ENCODE measurements around the gene CHRDL2.

CHRDL2 gene

GRCh38 chr11:74748211-74749126 lies 17.2 kb upstream of the CHRDL2 start, which contains the start of gene RNF169:
RNF169 (plus strand) TSS chr11:74748849; CDS start chr11:74748881, 32 bp downstream.
- DNase-seq (ENCODE audit: low spot score) = peak; percentile 93

- no peak for DNase-seq (ENCODE audit: low spot score)
Measured at GRCh38 chr11:74746868-74747267, 15.6 kb upstream of the CHRDL2 start.

- no peak for DNase-seq (ENCODE audit: low spot score)
Measured at GRCh38 chr11:74744277-74744676, 13.1 kb upstream of the CHRDL2 start.

- no peak for DNase-seq (ENCODE audit: low spot score)
Measured at GRCh38 chr11:74743640-74744039, 12.4 kb upstream of the CHRDL2 start.

- no peak for DNase-seq (ENCODE audit: low spot score)
Measured at GRCh38 chr11:74742070-74742469, 10.8 kb upstream of the CHRDL2 start.

- peak; percentile 50 for DNase-seq (ENCODE audit: low spot score)
Measured at GRCh38 chr11:74739546-74740270, 8.5 kb upstream of the CHRDL2 start.

GRCh38 chr11:74736031-74736430 lies 4.8 kb upstream of the CHRDL2 start:
- no peak for DNase-seq (ENCODE audit: low spot score)

GRCh38 chr11:74735365-74735928 lies 4.2 kb upstream of the CHRDL2 start:
- DNase-seq (ENCODE audit: low spot score) = no peak

GRCh38 chr11:74734559-74734925 lies 3.3 kb upstream of the CHRDL2 start:
- no peak for DNase-seq (ENCODE audit: low spot score)

GRCh38 chr11:74730571-74731260 lies 510 bp downstream of the CHRDL2 start:
- DNase-seq (ENCODE audit: low spot score) = no peak

GRCh38 chr11:74729397-74729796 lies 1.8 kb downstream of the CHRDL2 start:
- no peak for DNase-seq (ENCODE audit: low spot score)

- DNase-seq (ENCODE audit: low spot score) = peak; percentile 62
Measured at GRCh38 chr11:74726547-74727182, 4.6 kb downstream of the CHRDL2 start.

- DNase-seq (ENCODE audit: low spot score) = no peak
Measured at GRCh38 chr11:74725701-74726100, 5.5 kb downstream of the CHRDL2 start.

- no peak for DNase-seq (ENCODE audit: low spot score)
Measured at GRCh38 chr11:74723511-74723910, 7.7 kb downstream of the CHRDL2 start.

GRCh38 chr11:74721479-74721835 lies 9.8 kb downstream of the CHRDL2 start:
- DNase-seq (ENCODE audit: low spot score) = no peak

GRCh38 chr11:74720596-74721478 lies 10.4 kb downstream of the CHRDL2 start:
- no peak for DNase-seq (ENCODE audit: low spot score)

- DNase-seq (ENCODE audit: low spot score) = no peak
Measured at GRCh38 chr11:74719011-74719410, 12.2 kb downstream of the CHRDL2 start.

GRCh38 chr11:74717221-74717969 lies 13.8 kb downstream of the CHRDL2 start:
- no peak for DNase-seq (ENCODE audit: low spot score)

- no peak for DNase-seq (ENCODE audit: low spot score)
Measured at GRCh38 chr11:74714904-74715303, 16.3 kb downstream of the CHRDL2 start.

GRCh38 chr11:74713686-74714085 lies 17.5 kb downstream of the CHRDL2 start:
- DNase-seq (ENCODE audit: low spot score) = no peak
